Activated CD4-positive, alpha-beta T cell treated with anti-CD3 and anti-CD28 coated beads, Interleukin-2, amount 10 ng/mL, durations not matched to agents 24 days and 14 days (primary cell): ENCODE measurements around the gene SQOR. TPM values are rescaled to one million over a fixed set of nuclear protein-coding genes. Genes with fewer than 3 reads are reported as not detected.

Experiments
- DNase-seq: peaks from one replicate; pipeline ENCODE4 v3.0.0; 2022
- H3K27ac Mint-ChIP-seq: one replicate; pipeline ENCODE4 v1.8.0; 2022; ENCODE audit warnings: mild to moderate bottlenecking, mixed read lengths
- H3K27me3 Mint-ChIP-seq: one replicate; pipeline ENCODE4 v1.8.0; 2022; ENCODE audit warnings: mixed read lengths
- H3K36me3 Mint-ChIP-seq: one replicate; pipeline ENCODE4 v1.8.0; 2022; ENCODE audit warnings: low read depth, mild to moderate bottlenecking, mixed read lengths
- H3K4me1 Mint-ChIP-seq: one replicate; pipeline ENCODE4 v1.8.0; 2021; ENCODE audit warnings: mixed read lengths
- H3K4me3 Mint-ChIP-seq: one replicate; pipeline ENCODE4 v1.8.0; 2022; ENCODE audit warnings: mild to moderate bottlenecking, moderate library complexity, mixed read lengths
- H3K9me3 Mint-ChIP-seq: one replicate; pipeline ENCODE4 v1.8.0; 2021; ENCODE audit warnings: mixed read lengths
- intact Hi-C: fragments of 100-400 bp; cut with micrococcal nuclease; formaldehyde crosslinking; loops from one replicate; pipeline ENCODE4 v1.15.1; 2023
- total RNA-seq: library from RNA; stranded (reverse); gene quantifications from 2 replicates; pipeline ENCODE4 v1.2.3, GENCODE V29; 2022

SQOR gene
- total RNA-seq, 1 donor from 2014 or later = 108 TPM

DNA sequence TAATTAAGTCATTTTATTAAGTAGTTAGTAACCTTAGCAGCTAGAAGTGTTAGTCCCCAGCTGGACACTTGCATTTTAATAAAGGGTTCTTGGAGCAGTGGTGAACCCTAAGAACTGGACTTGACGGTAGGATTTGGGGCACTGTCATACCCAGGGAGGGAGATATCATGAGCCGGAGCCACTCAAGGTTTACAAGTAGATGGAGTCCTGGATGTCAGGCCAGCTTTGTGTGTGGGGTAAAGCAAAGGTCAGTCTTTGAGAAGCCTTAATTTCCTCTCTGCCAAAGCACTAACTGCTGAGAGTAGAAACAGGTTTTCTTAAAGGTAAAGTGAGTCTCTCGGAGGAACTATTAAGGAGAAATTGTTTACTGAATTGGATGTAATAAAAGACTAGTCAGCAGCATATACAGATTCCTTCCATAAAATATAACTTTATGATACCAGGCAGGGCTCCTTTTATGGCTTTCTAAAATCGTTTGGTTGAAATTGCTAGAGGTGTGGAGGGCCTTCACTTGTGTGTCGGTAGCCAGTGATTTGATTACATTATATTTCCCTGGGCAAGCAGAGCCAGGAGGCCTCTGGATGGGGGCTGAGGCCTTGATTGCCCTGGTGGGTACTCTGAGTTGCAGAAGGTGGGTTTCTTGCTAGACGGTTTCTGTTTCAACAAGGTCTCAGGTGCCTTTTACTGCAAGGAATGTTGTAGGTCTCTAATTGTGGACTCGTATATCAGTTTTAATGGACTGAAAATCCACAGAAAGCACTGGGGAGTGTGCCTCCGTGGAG lies 23.1 kb downstream of the SQOR start:
- peaks cover 4% of the 10 kb centered on the region for H3K9me3 Mint-ChIP-seq
- peak overlapping the region; percentile 32 for H3K27ac Mint-ChIP-seq
- H3K4me1 Mint-ChIP-seq = peaks cover 33% of the 10 kb centered on the region
- no peak for DNase-seq
- intact Hi-C loops = no loop called here
- no peak overlapping the region for H3K4me3 Mint-ChIP-seq
- H3K36me3 Mint-ChIP-seq = peaks cover 45% of the 10 kb centered on the region
- no peaks in the 10 kb centered on the region for H3K27me3 Mint-ChIP-seq

DNA sequence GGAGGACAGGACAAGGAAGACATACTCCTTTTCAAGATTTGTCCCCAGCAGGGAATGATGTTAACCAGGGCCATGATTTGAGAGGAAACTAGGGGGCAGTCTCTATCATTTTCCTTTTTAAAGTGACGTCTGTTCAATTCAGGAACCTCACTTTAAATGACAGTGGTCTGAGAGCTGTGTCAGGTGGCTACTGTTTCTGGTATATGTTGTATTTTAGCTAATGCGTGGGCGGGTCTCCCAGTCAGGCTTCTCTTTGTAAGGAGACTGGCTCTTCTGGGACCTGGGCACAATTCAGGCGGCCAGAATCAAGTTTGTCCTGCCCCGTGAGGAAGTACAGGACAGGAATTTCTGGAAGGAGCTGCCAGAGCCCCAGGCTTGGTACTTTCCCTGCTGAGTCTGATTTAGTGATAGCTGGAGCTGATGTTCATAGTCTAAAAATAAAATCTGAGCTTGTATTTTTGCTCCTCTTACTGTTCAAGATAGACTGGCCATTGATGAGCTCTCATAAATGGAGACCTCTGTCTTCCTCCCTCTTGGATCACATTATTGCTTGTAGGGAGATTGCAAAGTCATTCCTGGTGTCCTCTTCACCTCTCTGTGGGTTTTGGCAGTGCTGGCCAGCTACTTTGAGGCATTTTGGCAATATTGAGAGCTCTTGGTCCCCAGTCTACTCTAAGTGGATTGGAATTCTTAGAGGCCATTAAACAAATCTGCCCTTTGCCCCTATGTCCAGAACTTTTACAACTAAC lies 25.6 kb downstream of the SQOR start:
- no peaks in the 10 kb centered on the region for H3K27me3 Mint-ChIP-seq
- H3K4me3 Mint-ChIP-seq = no peak overlapping the region
- H3K27ac Mint-ChIP-seq = no peak overlapping the region
- intact Hi-C loops = no loop called here
- peaks cover 25% of the 10 kb centered on the region for H3K4me1 Mint-ChIP-seq
- H3K9me3 Mint-ChIP-seq = no peaks in the 10 kb centered on the region
- DNase-seq = no peak
- peaks cover 55% of the 10 kb centered on the region for H3K36me3 Mint-ChIP-seq

DNA sequence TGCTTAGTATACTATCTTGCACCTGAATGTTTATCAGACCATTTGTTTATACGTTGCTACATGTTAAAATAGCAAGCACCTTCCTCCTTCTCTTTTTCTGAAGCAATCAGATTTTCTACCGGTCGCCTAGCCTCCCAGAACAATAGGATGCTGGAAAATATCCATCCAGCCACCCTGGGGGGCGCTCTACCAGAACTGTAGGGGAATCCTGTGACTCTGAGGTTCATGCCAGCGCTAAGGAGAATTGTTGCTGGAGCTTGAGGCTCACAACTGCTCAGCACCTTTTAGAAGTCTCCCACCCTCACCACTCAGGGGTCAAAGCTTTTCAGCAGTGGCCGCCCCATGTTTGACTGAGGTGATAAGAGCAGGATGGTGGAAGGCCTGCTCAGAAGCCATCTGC lies 27.5 kb downstream of the SQOR start:
- intact Hi-C loops = no loop called here
- Mint-ChIP-seq H3K27ac (no peak overlapping the region), H3K9me3 (no peaks in the 10 kb centered on the region), H3K27me3 (no peaks in the 10 kb centered on the region), H3K4me1 (peaks cover 26% of the 10 kb centered on the region), H3K36me3 (peaks cover 58% of the 10 kb centered on the region), H3K4me3 (no peak overlapping the region)
- no peak for DNase-seq

DNA sequence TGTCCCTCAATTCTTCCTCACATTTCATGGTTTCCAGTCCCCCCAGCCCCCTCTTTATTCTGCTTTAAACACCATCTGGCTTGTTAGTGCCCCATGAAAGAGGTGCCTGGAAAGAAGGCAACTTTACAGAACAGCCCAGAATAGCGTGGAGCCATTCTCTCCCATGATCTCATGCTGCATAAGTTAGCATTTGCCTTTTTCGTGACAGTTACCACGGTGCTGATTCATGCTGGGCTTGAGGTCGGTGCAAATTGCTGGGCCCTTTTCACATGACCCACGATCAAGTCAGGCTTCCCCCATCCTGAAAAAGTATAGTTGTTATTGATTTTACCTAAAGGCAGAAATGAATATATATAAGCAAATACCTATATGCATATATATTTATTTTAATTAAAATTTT lies 29.6 kb downstream of the SQOR start:
- Mint-ChIP-seq H3K27ac (peak overlapping the region; percentile 39), H3K9me3 (no peaks in the 10 kb centered on the region), H3K4me1 (peaks cover 21% of the 10 kb centered on the region), H3K27me3 (no peaks in the 10 kb centered on the region), H3K36me3 (peaks cover 63% of the 10 kb centered on the region), H3K4me3 (no peak overlapping the region)
- intact Hi-C loops = no loop called here
- DNase-seq = no peak

DNA sequence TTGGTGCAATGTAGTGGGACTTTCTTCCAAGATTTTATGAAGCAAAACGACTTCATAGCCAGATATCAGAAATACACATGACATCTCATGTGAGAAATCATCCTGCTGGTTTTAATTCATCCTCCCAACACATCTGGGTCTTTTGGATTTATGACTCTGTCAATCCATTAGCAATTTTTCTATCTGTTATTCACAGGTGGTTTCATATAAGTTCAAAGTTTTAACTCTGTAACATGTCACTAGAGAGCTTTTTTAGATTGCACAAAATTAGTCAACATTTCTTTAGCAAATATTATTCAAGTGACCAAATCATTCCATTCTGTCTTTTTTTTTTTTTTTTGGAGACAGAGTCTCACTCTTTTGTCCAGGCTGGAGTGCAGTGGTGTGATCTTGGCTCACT lies 30.4 kb downstream of the SQOR start:
- no peaks in the 10 kb centered on the region for H3K9me3 Mint-ChIP-seq
- H3K36me3 Mint-ChIP-seq = peaks cover 62% of the 10 kb centered on the region
- H3K4me3 Mint-ChIP-seq = no peak overlapping the region
- H3K4me1 Mint-ChIP-seq = peaks cover 15% of the 10 kb centered on the region
- H3K27me3 Mint-ChIP-seq = no peaks in the 10 kb centered on the region
- H3K27ac Mint-ChIP-seq = no peak overlapping the region
- no peak for DNase-seq
- intact Hi-C loops = no loop called here

DNA sequence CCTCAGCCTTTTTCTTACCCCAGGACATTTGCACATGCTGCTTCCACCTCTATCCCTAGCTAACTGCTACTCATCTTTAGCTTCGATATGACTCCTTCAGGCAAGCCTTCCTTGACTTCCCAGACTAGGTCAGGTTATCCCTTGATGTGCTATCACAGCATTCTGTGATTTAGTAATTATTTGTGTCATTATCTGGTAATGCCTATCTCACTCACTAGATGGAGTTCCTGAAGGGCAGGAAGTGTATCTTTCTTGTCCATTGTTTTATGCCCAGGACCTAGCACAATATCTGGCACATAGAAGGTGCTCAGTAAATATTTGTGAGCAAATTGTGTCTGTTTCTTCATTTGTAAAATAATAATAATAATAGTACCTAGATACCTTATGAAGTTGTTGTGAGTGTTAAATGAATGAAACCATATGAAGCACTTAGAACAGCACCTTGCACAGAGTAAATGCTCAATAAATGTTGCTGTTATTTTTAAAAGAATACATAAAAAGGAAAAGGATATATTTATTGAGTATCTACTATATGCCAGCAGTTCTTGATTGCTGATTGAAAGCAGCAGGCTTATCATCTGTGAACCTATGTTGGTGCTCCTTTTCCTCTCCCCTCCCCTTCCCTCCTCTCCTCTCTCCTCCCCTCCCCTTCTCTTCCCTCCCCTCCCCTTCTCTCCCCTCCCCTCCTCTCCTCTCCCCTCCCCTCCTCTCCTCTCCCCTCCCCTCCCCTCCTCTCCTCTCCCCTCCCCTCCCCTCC lies 31.5 kb downstream of the SQOR start:
- H3K4me3 Mint-ChIP-seq = no peak overlapping the region
- no peak for DNase-seq
- intact Hi-C loops = no loop called here
- H3K9me3 Mint-ChIP-seq = no peaks in the 10 kb centered on the region
- H3K4me1 Mint-ChIP-seq = peaks cover 14% of the 10 kb centered on the region
- H3K27me3 Mint-ChIP-seq = no peaks in the 10 kb centered on the region
- peak overlapping the region; percentile 15 for H3K27ac Mint-ChIP-seq
- H3K36me3 Mint-ChIP-seq = peaks cover 61% of the 10 kb centered on the region

DNA sequence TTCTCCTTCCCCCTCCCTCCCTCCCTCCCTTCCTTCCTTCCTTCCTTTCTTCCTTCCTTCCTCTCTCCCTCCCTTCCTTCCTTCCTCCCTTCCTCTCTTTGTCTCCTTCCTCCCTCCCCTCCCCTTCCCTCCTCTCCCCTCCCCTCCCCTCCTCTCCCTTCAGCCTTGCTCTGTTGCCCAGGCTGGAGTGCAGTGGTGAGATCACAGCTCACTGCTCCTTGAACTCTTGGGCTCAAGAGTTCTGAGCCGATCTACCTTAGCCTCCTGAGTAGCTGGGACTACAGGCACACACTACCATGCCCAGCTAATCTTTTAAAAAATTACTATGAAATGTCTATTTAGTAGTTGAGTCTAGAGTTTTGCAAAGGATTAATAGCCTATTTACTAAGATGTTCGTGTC lies 32.2 kb downstream of the SQOR start:
- no peak overlapping the region for H3K4me3 Mint-ChIP-seq
- H3K4me1 Mint-ChIP-seq = peaks cover 12% of the 10 kb centered on the region
- H3K36me3 Mint-ChIP-seq = peaks cover 60% of the 10 kb centered on the region
- H3K27ac Mint-ChIP-seq = no peak overlapping the region
- no peaks in the 10 kb centered on the region for H3K27me3 Mint-ChIP-seq
- intact Hi-C loops = no loop called here
- DNase-seq = no peak
- no peaks in the 10 kb centered on the region for H3K9me3 Mint-ChIP-seq

DNA sequence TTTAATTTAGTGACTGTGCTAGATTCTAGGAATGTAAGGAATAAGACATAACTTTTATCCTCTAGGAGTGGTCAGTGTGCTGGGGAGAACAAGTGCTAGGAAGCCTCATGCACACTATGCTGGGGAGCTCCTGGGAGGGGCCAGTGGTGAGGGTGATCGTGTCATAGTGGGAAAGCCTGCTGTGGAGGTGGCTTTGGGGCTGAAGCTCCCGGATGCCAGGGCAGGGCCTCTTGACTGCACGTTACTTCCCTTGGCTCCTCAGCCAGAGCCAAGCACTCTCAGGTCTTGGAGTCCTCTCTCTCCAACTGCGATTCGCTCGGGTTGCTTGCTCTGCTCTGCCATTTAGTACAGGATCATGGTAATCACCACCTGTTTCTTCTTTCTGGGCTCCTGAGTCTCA lies 33.6 kb downstream of the SQOR start:
- H3K9me3 Mint-ChIP-seq = no peaks in the 10 kb centered on the region
- H3K4me1 Mint-ChIP-seq = peaks cover 12% of the 10 kb centered on the region
- H3K27ac Mint-ChIP-seq = no peak overlapping the region
- no peak overlapping the region for H3K4me3 Mint-ChIP-seq
- DNase-seq = no peak
- no peaks in the 10 kb centered on the region for H3K27me3 Mint-ChIP-seq
- H3K36me3 Mint-ChIP-seq = peaks cover 52% of the 10 kb centered on the region
- intact Hi-C loops = no loop called here

DNA sequence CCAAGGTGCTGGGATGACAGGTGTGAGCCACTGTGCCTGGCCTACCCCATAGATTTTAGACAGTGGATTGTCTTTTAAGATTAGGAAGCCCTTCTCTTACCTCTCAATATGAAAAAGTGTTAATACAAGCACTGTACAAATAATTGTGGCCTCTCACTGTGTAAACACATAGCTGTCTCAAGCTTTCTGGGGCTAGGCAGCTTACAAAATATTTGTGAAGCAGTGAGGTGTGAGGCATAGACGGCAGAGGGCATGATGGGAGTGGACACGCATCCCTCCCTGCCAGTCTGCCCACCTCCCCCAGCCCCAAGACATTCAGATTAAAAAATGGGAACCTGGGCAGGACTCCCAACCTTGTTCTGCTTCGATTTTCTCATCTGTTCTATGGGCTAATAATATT lies 34.6 kb downstream of the SQOR start:
- peaks cover 53% of the 10 kb centered on the region for H3K36me3 Mint-ChIP-seq
- H3K9me3 Mint-ChIP-seq = no peaks in the 10 kb centered on the region
- peaks cover 7% of the 10 kb centered on the region for H3K4me1 Mint-ChIP-seq
- no peak for DNase-seq
- no peak overlapping the region for H3K27ac Mint-ChIP-seq
- no peaks in the 10 kb centered on the region for H3K27me3 Mint-ChIP-seq
- H3K4me3 Mint-ChIP-seq = no peak overlapping the region
- intact Hi-C loops = no loop called here

DNA sequence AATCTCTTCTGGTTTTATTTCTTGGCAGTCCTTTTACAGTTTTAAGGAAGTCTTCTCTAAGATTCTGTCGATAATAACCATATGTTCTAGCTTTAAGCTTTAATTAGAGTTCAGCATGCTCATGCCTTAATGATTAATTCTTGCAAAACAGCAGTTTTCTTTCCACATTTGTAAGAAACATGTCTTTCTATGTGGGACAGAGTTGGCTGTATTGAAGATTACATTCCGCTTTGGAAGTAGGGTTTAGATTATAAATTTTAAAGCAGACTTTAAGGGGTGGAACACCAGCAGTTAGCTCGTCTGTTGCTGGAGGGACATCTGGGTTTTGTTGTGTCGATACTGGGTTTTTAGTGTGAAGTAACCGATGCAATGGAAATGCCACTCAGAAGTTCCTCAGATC lies 35.3 kb downstream of the SQOR start:
- no peaks in the 10 kb centered on the region for H3K27me3 Mint-ChIP-seq
- no peaks in the 10 kb centered on the region for H3K9me3 Mint-ChIP-seq
- DNase-seq = no peak
- H3K36me3 Mint-ChIP-seq = peaks cover 53% of the 10 kb centered on the region
- intact Hi-C loops = no loop called here
- H3K27ac Mint-ChIP-seq = no peak overlapping the region
- peaks cover 4% of the 10 kb centered on the region for H3K4me1 Mint-ChIP-seq
- H3K4me3 Mint-ChIP-seq = no peak overlapping the region

DNA sequence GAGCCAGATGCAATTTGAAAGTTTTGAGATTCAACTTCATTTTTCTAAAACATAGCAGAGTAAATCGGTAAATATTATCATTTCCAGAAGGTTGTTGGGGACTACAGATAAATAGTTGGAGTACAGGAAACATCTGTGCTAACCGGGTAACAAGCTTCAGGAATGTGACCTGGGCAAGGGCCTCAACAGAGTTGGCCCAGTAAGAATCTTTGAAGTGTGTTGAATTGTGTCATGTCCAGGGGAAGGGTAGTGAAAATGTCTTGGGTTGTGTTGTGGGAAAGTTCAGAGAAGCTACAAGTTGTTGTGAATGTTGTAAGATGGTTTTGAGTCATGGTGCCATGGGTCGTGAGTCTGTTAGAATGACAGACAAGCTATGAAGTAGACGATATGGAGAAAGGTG lies 35.7 kb downstream of the SQOR start:
- Mint-ChIP-seq H3K36me3 (peaks cover 51% of the 10 kb centered on the region), H3K4me1 (peaks cover 4% of the 10 kb centered on the region), H3K4me3 (no peak overlapping the region), H3K27me3 (no peaks in the 10 kb centered on the region), H3K9me3 (no peaks in the 10 kb centered on the region), H3K27ac (no peak overlapping the region)
- intact Hi-C loops = no loop called here
- no peak for DNase-seq

DNA sequence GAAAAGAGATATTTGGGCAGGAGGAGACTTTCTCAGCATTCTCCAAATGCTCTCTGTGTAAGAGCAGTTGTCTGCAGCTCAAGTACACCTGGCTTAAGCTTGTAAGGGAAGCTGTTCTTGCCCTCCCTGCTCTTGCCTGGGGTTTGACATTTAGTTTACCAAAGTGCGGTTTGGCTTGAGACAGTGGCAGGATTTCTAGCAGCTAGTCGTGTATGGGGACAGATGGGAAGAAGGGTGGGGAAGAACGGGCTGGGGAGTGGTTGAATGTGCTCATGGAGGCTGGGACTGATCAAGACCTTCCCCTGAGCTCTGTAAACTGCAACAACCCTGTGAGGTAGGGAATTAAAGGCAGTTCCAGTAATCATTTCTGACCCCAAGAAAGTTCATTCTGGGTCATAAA lies 39.8 kb downstream of the SQOR start:
- DNase-seq = no peak
- H3K36me3 Mint-ChIP-seq = peaks cover 62% of the 10 kb centered on the region
- intact Hi-C loops = no loop called here
- H3K9me3 Mint-ChIP-seq = no peaks in the 10 kb centered on the region
- H3K27me3 Mint-ChIP-seq = no peaks in the 10 kb centered on the region
- no peak overlapping the region for H3K27ac Mint-ChIP-seq
- H3K4me3 Mint-ChIP-seq = no peak overlapping the region
- H3K4me1 Mint-ChIP-seq = peaks cover 2% of the 10 kb centered on the region

DNA sequence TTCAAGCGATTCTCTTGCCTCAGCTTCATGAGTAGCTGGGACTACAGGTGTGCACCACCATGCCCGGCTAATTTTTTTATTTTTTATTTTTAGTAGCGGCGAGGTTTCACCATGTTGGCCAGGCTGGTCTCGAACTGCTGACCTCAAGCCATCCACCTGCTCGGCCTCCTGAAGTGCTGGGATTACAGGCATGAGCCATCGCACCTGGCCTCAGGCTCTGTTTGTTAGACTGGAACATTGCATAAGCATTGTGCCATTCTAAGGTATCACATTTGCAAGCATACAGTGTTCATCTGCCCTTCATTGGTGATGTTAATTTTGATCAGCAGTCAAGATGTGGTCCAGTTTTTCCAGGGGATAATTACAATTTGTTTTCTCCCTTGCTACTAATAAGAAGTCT lies 43.0 kb downstream of the SQOR start:
- intact Hi-C loops = no loop called here
- Mint-ChIP-seq H3K27ac (no peak overlapping the region), H3K4me3 (no peak overlapping the region), H3K27me3 (no peaks in the 10 kb centered on the region), H3K36me3 (peaks cover 66% of the 10 kb centered on the region), H3K4me1 (peaks cover 2% of the 10 kb centered on the region), H3K9me3 (no peaks in the 10 kb centered on the region)
- no peak for DNase-seq
